Hepatocyte (in vitro differentiated cells): ENCODE data around the gene HERC4. TPM values are rescaled to one million over a fixed set of nuclear protein-coding genes. Genes with fewer than 3 reads are reported as not detected.

Source experiments
- DNase-seq: peaks from one replicate; pipeline ENCODE4 v3.0.0-alpha.2; 2016; ENCODE audit warnings: low spot score
- H2AFZ ChIP-seq: fragments of 200-600 bp; sonication (generic); 2 replicates; pipeline ENCODE4 v1.6.0; 2016; ENCODE audit warnings: antibody characterized with exemption, mild to moderate bottlenecking
- H3K27ac ChIP-seq: fragments of 200-600 bp; sonication (generic); 2 replicates; pipeline ENCODE4 v1.5.1; 2016; ENCODE audit warnings: mild to moderate bottlenecking
- H3K27me3 ChIP-seq: fragments of 200-600 bp; sonication (generic); 2 replicates; pipeline ENCODE4 v1.6.1; 2016
- H3K36me3 ChIP-seq: fragments of 200-600 bp; sonication (generic); replicated peaks from 2 replicates; pipeline ENCODE4 v1.5.1; 2016; ENCODE audit warnings: low read depth; ENCODE audit not compliant: insufficient read depth
- H3K4me1 ChIP-seq: fragments of 200-600 bp; sonication (generic); 2 replicates; pipeline ENCODE4 v1.5.1; 2016; ENCODE audit warnings: mild to moderate bottlenecking, moderate library complexity; ENCODE audit not compliant: insufficient read depth
- H3K4me2 ChIP-seq: fragments of 200-600 bp; sonication (generic); 2 replicates; pipeline ENCODE4 v1.6.0; 2016
- H3K4me3 ChIP-seq: fragments of 200-600 bp; sonication (generic); 2 replicates; pipeline ENCODE4 v1.5.1; 2016; ENCODE audit warnings: mild to moderate bottlenecking
- H3K79me2 ChIP-seq: fragments of 200-600 bp; sonication (generic); 2 replicates; pipeline ENCODE4 v1.6.0; 2017; ENCODE audit warnings: mild to moderate bottlenecking
- H3K9me2 ChIP-seq: fragments of 200-600 bp; sonication (generic); replicated peaks from 2 replicates; pipeline ENCODE4 v1.6.0; 2017; ENCODE audit warnings: mild to moderate bottlenecking; ENCODE audit not compliant: insufficient read depth
- H3K9me3 ChIP-seq: fragments of 200-600 bp; sonication (generic); 2 replicates; pipeline ENCODE4 v1.5.1; 2016; ENCODE audit warnings: low read depth, mild to moderate bottlenecking
- H4K20me1 ChIP-seq: fragments of 200-600 bp; sonication (generic); 2 replicates; pipeline ENCODE4 v1.6.0; 2016; ENCODE audit warnings: mild to moderate bottlenecking; ENCODE audit not compliant: insufficient read depth, poor library complexity, severe bottlenecking
- EZH2 ChIP-seq: fragments of 200-600 bp; sonication (generic); IDR thresholded peaks from 2 replicates; pipeline ENCODE4 v1.6.1; 2016; ENCODE audit warnings: antibody characterized with exemption, mild to moderate bottlenecking, borderline replicate concordance
- EZH2phosphoT487 ChIP-seq: fragments of 200-600 bp; sonication (generic); IDR thresholded peaks from one replicate; pipeline ENCODE4 v1.6.1; 2018; ENCODE audit warnings: antibody characterized with exemption, mild to moderate bottlenecking, low read depth, moderate library complexity; ENCODE audit not compliant: unreplicated experiment, severe bottlenecking
- WGBS: methylation state at CpG from one replicate; pipeline ENCODE4 v1.1.6; 2016; ENCODE audit warnings: low lambda C conversion rate; ENCODE audit errors: missing lambda C conversion rate; 5-methylcytosine and 5-hydroxymethylcytosine counted together
- polyA plus RNA-seq: library from polyadenylated mRNA; unstranded; fragments of >200 nt; fragmentation: Nextera tagmentation; extraction: Ambion mirVana; gene quantifications from 2 replicates; pipeline ENCODE4 v1.2.1, GENCODE V29; 2016
- total RNA-seq: library from RNA; depleted of rRNA; stranded (reverse); fragments of >200 nt; gene quantifications from 2 replicates; pipeline ENCODE4 v1.2.3, GENCODE V29; 2014
- TF ChIP-seq, protein P1 (sequence below): fragments of 200-600 bp; sonication (generic); IDR thresholded peaks from 2 replicates; pipeline ENCODE4 v1.5.1; 2016; ENCODE audit warnings: antibody characterized with exemption, mild to moderate bottlenecking; ENCODE audit not compliant: poor library complexity

HERC4 gene
- total and polyA plus RNA-seq, 2 experiments from 2014 or later, result 23.3 to 54.0 TPM

DNA sequence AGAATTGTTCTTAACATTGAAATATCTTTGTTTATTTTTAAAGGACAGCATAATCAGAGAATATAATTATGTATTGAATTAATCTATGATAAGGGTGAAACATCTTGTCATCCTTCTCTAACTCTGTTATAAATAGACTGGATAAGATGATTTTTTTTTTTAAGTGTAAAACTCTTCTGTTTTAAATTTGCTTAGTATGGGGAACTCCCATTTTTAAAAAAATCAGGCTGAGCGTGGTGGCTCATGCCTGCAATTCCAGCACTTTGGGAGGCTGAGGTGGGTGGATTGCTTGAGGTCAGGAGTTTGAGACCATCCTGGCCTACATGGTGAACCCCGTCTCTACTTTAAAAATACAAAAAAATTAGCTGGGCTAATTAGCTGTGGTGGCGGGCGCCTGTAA lies 9.4 kb upstream of the HERC4 start:
- Histone ChIP-seq H3K79me2 (no peaks in the 10 kb centered on the region), H3K4me2 (no peak overlapping the region), H3K9me2 (no peaks in the 10 kb centered on the region), H3K36me3 (no peaks in the 10 kb centered on the region), H3K9me3 (no peaks in the 10 kb centered on the region), H3K27me3 (no peaks in the 10 kb centered on the region), H3K4me1 (no peaks in the 10 kb centered on the region), H2AFZ (no peak overlapping the region), H4K20me1 (no peaks in the 10 kb centered on the region), H3K27ac (no peak overlapping the region), H3K4me3 (no peak overlapping the region)
- DNase-seq, result no peak
- TF ChIP-seq, protein P1, sequence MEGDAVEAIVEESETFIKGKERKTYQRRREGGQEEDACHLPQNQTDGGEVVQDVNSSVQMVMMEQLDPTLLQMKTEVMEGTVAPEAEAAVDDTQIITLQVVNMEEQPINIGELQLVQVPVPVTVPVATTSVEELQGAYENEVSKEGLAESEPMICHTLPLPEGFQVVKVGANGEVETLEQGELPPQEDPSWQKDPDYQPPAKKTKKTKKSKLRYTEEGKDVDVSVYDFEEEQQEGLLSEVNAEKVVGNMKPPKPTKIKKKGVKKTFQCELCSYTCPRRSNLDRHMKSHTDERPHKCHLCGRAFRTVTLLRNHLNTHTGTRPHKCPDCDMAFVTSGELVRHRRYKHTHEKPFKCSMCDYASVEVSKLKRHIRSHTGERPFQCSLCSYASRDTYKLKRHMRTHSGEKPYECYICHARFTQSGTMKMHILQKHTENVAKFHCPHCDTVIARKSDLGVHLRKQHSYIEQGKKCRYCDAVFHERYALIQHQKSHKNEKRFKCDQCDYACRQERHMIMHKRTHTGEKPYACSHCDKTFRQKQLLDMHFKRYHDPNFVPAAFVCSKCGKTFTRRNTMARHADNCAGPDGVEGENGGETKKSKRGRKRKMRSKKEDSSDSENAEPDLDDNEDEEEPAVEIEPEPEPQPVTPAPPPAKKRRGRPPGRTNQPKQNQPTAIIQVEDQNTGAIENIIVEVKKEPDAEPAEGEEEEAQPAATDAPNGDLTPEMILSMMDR, result no peak
- TF ChIP-seq EZH2 (no peak), EZH2phosphoT487 (no peak)
- WGBS, result 84% methylated on average over 4 of the region's 4 CpGs

DNA sequence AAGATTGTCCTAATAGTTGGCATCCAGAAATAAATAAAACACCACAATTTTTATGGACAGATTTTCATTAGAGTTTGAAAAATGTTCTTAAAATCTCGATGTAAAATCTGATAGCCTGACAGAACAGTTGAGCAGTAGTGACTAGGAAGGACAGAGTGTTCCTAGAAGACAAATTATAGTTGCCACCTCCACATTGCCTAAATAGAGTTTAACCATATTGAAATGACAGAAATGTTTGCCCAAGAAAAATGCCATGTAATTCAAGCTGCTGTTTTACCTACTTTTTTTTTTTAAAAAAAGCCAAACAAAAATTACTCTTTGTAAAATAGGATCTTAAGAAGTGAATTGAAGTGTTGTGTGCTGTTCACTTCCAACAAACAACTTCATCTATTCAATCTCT lies 8.9 kb upstream of the HERC4 start:
- Histone ChIP-seq H3K4me1 (no peaks in the 10 kb centered on the region), H3K4me3 (no peak overlapping the region), H3K27me3 (no peaks in the 10 kb centered on the region), H3K9me2 (no peaks in the 10 kb centered on the region), H4K20me1 (no peaks in the 10 kb centered on the region), H3K36me3 (no peaks in the 10 kb centered on the region), H3K4me2 (no peak overlapping the region), H2AFZ (no peak overlapping the region), H3K79me2 (no peaks in the 10 kb centered on the region), H3K27ac (no peak overlapping the region), H3K9me3 (no peaks in the 10 kb centered on the region)
- 50% methylated on average over 1 of the region's 1 CpG for WGBS
- DNase-seq, result no peak
- TF ChIP-seq EZH2phosphoT487, result no peak
- no peak for TF ChIP-seq EZH2
- TF ChIP-seq, protein P1, result no peak

DNA sequence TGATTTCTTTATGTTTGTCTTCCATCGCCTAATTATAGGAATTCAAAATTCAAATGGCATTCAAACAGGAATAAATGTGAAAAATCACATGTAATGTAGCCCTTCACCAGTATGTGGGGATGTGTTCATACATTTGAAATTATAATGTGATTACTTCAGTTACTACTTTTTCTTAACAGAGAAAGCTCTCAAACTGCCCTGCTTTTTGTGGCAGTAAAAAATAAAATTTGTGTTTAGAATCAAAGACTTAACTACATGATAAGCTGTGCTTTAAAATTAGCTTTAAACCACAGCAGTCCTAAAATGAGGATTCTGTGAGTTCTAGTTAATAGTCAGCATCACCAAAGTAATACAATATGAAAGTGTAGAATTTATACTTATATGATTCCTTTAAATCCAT lies 7.8 kb upstream of the HERC4 start:
- Histone ChIP-seq H3K4me3 (no peak overlapping the region), H3K4me2 (no peak overlapping the region), H3K27ac (no peak overlapping the region), H2AFZ (no peak overlapping the region), H3K9me2 (no peaks in the 10 kb centered on the region), H3K9me3 (no peaks in the 10 kb centered on the region), H3K36me3 (no peaks in the 10 kb centered on the region), H3K79me2 (no peaks in the 10 kb centered on the region), H3K4me1 (no peaks in the 10 kb centered on the region), H3K27me3 (no peaks in the 10 kb centered on the region), H4K20me1 (no peaks in the 10 kb centered on the region)
- WGBS, result 92% methylated on average over 1 of the region's 1 CpG
- no peak for DNase-seq
- no peak for TF ChIP-seq EZH2
- TF ChIP-seq, protein P1, result peak; percentile 53
- no peak for TF ChIP-seq EZH2phosphoT487

DNA sequence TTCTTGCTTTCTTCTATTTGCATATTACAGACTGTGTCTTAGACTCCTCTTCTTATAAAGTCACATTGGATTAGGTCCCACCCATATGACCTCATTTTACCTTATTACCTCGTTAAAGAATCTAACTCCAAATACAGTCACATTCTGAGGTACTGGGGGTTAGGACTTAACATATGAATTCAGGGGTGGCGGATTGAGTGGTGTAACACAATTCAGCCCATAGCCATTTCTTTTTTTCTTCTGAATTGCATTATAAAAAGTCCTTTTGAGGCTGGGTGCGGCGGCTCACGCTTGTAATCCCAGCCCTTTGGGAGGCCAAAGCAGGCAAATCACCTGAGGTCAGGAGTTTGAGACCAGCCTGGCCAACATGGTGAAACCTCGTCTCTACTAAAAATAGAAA lies 6.8 kb upstream of the HERC4 start:
- Histone ChIP-seq H3K9me3 (no peaks in the 10 kb centered on the region), H3K4me2 (no peak overlapping the region), H3K27ac (no peak overlapping the region), H3K9me2 (no peaks in the 10 kb centered on the region), H3K4me3 (no peak overlapping the region), H3K27me3 (no peaks in the 10 kb centered on the region), H3K36me3 (no peaks in the 10 kb centered on the region), H3K79me2 (no peaks in the 10 kb centered on the region), H3K4me1 (no peaks in the 10 kb centered on the region), H4K20me1 (no peaks in the 10 kb centered on the region), H2AFZ (no peak overlapping the region)
- WGBS, result 85% methylated on average over 6 of the region's 6 CpGs
- DNase-seq, result no peak
- TF ChIP-seq EZH2 (no peak), EZH2phosphoT487 (no peak)
- TF ChIP-seq, protein P1, result no peak
